Upper lobe of left lung (tissue), 4 donors: Measurements from ENCODE around the gene DFFB.

Experiments
- CTCF ChIP-seq, 6 experiments: fragments of 450-650 bp in 4 of 6; fragments of 200-600 bp in 2 of 6; sonication (generic) in 2 of 6; IDR thresholded peaks; one replicate each; pipeline ENCODE4 v1.5.1; 2016 to 2019; ENCODE audit warnings: antibody characterized with exemption in 6 of 6
- EP300 ChIP-seq, 4 donors: sonication (generic); formaldehyde crosslinking; IDR thresholded peaks; one replicate each; pipeline ENCODE4 v1.5.1; 2017; ENCODE audit warnings: antibody characterized with exemption in 4 of 4, control low read depth in 2 of 4
- POLR2A ChIP-seq, 4 donors: fragments of 450-650 bp; IDR thresholded peaks; one replicate each; pipeline ENCODE4 v1.5.1; 2016 to 2017; ENCODE audit warnings: antibody characterized with exemption in 4 of 4, mild to moderate bottlenecking in 2 of 4
- POLR2AphosphoS5 ChIP-seq, 2 donors: sonication (generic); formaldehyde crosslinking; IDR thresholded peaks; one replicate each; pipeline ENCODE4 v1.5.1; 2017; ENCODE audit warnings: antibody characterized with exemption in 2 of 2

DNA sequence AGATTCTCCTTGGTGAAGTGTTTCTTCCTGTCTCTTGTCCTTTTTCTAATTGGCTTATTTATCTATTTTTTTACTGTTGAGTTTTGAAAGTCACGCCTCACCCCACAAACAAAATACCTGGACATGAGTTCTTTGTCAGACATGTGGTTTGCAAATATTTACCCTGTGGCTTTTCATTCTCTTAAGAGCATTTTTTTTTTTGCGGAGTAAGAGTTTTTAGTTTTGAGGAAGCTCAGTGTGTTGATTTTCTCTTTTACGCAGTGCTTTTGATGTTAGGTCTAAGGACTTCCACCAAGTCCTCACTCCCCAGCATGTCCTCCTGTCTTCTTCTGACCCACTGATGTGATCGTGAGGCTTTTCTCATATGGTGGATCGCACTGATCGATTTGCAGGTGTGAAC lies 7.6 kb downstream of the DFFB start:
- no peak for TF ChIP-seq CTCF (IDR thresholded peaks at IDR 0.05)
- no peak for TF ChIP-seq POLR2AphosphoS5 (IDR thresholded peaks at IDR 0.05)
- no peak for TF ChIP-seq POLR2A (IDR thresholded peaks at IDR 0.05)
- no peak for TF ChIP-seq EP300 (IDR thresholded peaks at IDR 0.05)
